ENCODE results near the gene CLEC16A. TPM values are rescaled to one million over a fixed set of nuclear protein-coding genes. Genes with fewer than 3 reads are reported as not detected.

Gene CLEC16A
- total RNA-seq, 4 donors from 2014 or later, result 24.5 to 33.0 (median 29.3) TPM

DNA sequence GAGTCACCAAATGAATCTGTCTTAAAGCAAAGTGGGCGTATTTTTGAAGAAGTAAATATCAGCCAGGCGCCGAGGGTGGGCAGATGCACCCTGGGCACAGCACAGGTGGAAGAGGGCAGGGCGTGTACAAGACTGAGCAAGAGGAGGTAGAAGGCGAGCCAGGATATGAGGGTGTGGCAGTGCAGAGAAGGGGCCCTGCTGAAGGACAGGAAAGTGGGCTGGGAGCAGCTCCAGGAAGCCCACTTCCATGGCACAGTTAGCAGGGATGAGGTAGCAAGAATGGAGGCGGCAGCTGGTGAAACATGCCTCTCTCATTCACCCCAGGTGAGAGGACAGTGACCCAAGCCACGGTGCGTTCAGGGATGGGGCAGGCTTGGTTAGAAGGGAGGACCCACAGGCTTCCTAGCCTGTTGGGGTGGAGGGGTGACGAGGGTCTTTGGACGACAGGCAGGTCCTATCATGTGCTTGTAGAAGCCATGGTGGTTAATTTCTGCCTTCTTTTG is 149.3 kb downstream of the CLEC16A start:
- ATAC-seq (no peak), DNase-seq (no peak)
- intact Hi-C loops (cut with DNase I; ENCODE audit: low total_unique reads), result no loop called here
- H3K27me3 ChIP-seq, result no peaks in the 10 kb centered on the region
- H3K36me3 ChIP-seq, result no peaks in the 10 kb centered on the region
- H3K4me3 ChIP-seq, result no peak overlapping the region
- H3K4me1 ChIP-seq, result no peaks in the 10 kb centered on the region
- no peak overlapping the region for H3K27ac ChIP-seq
- no peak for TF ChIP-seq POLR2A (IDR thresholded peaks at IDR 0.05)
- TF ChIP-seq, protein P1, sequence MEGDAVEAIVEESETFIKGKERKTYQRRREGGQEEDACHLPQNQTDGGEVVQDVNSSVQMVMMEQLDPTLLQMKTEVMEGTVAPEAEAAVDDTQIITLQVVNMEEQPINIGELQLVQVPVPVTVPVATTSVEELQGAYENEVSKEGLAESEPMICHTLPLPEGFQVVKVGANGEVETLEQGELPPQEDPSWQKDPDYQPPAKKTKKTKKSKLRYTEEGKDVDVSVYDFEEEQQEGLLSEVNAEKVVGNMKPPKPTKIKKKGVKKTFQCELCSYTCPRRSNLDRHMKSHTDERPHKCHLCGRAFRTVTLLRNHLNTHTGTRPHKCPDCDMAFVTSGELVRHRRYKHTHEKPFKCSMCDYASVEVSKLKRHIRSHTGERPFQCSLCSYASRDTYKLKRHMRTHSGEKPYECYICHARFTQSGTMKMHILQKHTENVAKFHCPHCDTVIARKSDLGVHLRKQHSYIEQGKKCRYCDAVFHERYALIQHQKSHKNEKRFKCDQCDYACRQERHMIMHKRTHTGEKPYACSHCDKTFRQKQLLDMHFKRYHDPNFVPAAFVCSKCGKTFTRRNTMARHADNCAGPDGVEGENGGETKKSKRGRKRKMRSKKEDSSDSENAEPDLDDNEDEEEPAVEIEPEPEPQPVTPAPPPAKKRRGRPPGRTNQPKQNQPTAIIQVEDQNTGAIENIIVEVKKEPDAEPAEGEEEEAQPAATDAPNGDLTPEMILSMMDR (IDR thresholded peaks at IDR 0.05 in 4 of 5, conservative IDR thresholded peaks at IDR 0.05 in 1 of 5), result no peak
- in situ Hi-C loops (cut with MboI; ENCODE audit: low sequenced_read_pairs in 4 of 4), result no loop called here
- H3K9me3 ChIP-seq, result no peaks in the 10 kb centered on the region

DNA sequence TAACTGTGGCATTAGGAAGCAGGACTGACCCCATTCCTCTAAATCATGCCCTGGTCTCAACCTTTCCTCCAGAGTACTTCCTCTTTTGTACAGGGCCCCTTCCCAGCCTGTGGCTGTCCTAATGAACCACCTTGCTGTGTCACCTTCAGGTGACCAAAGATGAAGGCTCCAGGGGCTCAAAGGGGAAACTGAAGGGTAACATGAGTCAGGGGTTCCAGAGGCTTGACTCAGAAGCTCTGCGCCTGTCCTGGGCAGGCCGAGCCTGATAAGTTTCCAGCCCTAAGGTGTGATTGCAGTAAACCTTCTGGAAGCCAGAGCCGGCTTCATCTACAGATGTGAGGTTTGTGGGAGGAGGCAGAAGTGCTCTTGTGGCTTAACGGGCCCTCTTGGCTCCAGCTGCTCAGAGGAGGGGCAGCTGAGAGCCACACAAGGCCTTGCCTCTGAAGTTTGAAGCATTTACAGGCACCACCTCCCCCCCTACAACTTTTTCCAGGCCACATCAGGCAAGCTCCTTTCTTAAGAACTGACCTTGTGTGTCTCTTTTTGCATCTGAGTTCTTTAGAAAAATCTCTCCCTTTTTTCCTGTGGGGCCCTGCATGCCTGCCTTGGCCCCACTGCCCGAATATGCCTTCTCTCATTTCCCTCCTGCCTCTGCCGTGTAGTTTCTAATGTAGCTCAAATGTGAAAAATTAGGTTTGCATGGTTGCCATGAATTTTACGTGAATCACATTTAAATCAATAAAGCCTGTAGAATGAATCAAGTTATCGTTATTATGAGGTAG is 149.9 kb downstream of the CLEC16A start:
- TF ChIP-seq, protein P1 (IDR thresholded peaks at IDR 0.05 in 4 of 5, conservative IDR thresholded peaks at IDR 0.05 in 1 of 5), result no peak
- no peak for TF ChIP-seq POLR2A (IDR thresholded peaks at IDR 0.05)
- Histone ChIP-seq H3K4me3 (no peak overlapping the region), H3K4me1 (no peaks in the 10 kb centered on the region), H3K27ac (no peak overlapping the region), H3K9me3 (no peaks in the 10 kb centered on the region), H3K36me3 (no peaks in the 10 kb centered on the region), H3K27me3 (no peaks in the 10 kb centered on the region)
- intact Hi-C loops (cut with DNase I; ENCODE audit: low total_unique reads) (no loop called here), in situ Hi-C loops (cut with MboI; ENCODE audit: low sequenced_read_pairs in 4 of 4) (no loop called here)
- DNase-seq (no peak), ATAC-seq (no peak)

DNA sequence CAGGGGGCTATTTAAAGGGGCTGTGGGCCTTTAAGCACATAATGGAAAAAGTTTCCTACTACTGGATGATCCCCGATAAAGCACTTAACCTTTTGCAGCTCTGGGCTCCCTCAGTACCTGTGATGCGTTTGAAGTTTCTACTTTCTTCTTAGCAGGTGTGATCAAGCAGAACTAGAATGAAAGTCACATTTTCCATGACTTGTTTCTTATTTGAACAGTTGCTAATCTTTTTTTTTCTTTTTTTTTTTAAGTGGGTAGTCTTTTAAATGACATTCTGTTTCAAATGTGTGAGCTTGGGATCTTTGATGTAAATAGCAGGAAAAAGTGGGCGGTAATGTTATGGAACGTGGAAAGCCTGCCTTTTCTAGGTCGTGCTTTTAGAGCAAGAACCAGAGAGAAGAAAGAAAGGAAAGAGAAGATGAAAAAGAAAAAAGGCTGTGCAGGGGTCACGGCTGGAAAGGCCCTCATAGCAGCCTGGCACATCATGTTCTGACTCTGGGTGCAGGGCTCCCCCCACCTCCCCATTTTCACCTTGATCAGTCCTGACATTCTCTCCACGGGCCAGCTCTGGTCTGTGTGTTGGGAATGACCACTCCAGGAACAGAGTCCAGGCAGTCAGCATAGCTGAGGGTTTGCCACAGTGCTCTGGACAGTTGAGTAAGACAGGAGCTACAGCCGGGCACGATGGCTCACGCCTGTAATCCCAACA is 150.6 kb downstream of the CLEC16A start:
- TF ChIP-seq POLR2A (IDR thresholded peaks at IDR 0.05), result no peak
- TF ChIP-seq, protein P1 (IDR thresholded peaks at IDR 0.05 in 4 of 5, conservative IDR thresholded peaks at IDR 0.05 in 1 of 5), result no peak
- H3K27ac ChIP-seq, result no peak overlapping the region
- no peaks in the 10 kb centered on the region for H3K9me3 ChIP-seq
- no peak for ATAC-seq
- in situ Hi-C loops (cut with MboI; ENCODE audit: low sequenced_read_pairs in 4 of 4) (no loop called here), intact Hi-C loops (cut with DNase I; ENCODE audit: low total_unique reads) (loop anchor here (5.0 kb wide), 1 partner anchor 123 kb away; no protein-coding TSS in a partner anchor)
- no peak for DNase-seq
- peaks cover 2 to 4% of the 10 kb centered on the region in 2 donors for H3K4me1 ChIP-seq
- H3K4me3 ChIP-seq, result no peak overlapping the region
- H3K27me3 ChIP-seq, result no peaks in the 10 kb centered on the region
- H3K36me3 ChIP-seq, result no peaks in the 10 kb centered on the region

DNA sequence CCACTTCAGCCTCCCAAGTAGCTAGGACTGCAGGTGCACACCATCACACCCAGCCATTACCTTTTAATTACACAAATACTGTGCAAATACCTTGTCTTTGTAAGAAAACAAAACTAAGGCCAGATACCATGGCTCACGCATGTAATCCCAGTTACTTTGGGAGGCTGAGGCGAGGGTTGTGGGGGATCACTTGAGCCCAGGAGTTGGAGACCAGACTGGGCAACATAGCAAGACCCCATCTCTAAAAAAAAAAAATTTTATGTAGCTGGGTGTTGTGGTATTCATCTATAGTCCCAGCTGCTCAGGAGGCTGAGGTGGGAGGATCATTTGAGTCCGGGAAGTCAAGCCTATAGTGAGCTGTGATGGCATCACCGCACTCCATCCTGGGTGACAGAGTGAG is 151.6 kb downstream of the CLEC16A start:
- Histone ChIP-seq H3K9me3 (no peaks in the 10 kb centered on the region), H3K27ac (no peak overlapping the region), H3K4me3 (no peak overlapping the region), H3K36me3 (no peaks in the 10 kb centered on the region), H3K4me1 (peaks cover 6 to 8% of the 10 kb centered on the region in 2 donors), H3K27me3 (no peaks in the 10 kb centered on the region)
- DNase-seq, result no peak
- ATAC-seq, result no peak
- TF ChIP-seq, protein P1 (IDR thresholded peaks at IDR 0.05 in 4 of 5, conservative IDR thresholded peaks at IDR 0.05 in 1 of 5), result no peak
- no peak for TF ChIP-seq POLR2A (IDR thresholded peaks at IDR 0.05)
- intact Hi-C loops (cut with DNase I; ENCODE audit: low total_unique reads) (loop anchor here (5.0 kb wide), 1 partner anchor 124 kb away; no protein-coding TSS in a partner anchor), in situ Hi-C loops (cut with MboI; ENCODE audit: low sequenced_read_pairs in 4 of 4) (no loop called here)
